Activated CD4-positive, alpha-beta T cell treated with anti-CD3 and anti-CD28 coated beads, Interleukin-2, Interleukin-4, amounts not matched to agents 100 ng/mL and 50 ng/mL, durations not matched to agents 16 hours and 8 hours (primary cell): ENCODE measurements around the gene DDX1.
"Not testable (repeated sequence)": the region's sequence is repeated elsewhere in the genome, so short reads cannot be mapped to it uniquely, and the experiment has no call there.

Experiments used
- DNase-seq: peaks from one replicate; pipeline ENCODE4 v3.0.0-alpha.2; 2020; ENCODE audit warnings: low spot score

The DDX1 gene

GRCh38 chr2:15591692-15592463 is at the start of gene DDX1:
Gene DDX1 (plus strand): TSS chr2:15591868. CDS start chr2:15591934, 66 bp downstream.
- peak; percentile 87 for DNase-seq

GRCh38 chr2:15542269-15542668 is 49.4 kb upstream of the DDX1 start:
- DNase-seq, result not testable (repeated sequence)

GRCh38 chr2:15543053-15543452 is 48.6 kb upstream of the DDX1 start:
- no peak for DNase-seq

GRCh38 chr2:15543541-15543940 is 48.1 kb upstream of the DDX1 start:
- no peak for DNase-seq

- DNase-seq, result no peak
These were observed 47.4 kb upstream of the DDX1 start for GRCh38 chr2:15544227-15544626.

- DNase-seq, result no peak
These were observed 45.2 kb upstream of the DDX1 start for GRCh38 chr2:15546297-15547098.

- DNase-seq, result no peak
These were observed 44.4 kb upstream of the DDX1 start for GRCh38 chr2:15547115-15547876.

- DNase-seq, result no peak
These were observed 42.7 kb upstream of the DDX1 start for GRCh38 chr2:15548974-15549373.

- DNase-seq, result no peak
These were observed 38.1 kb upstream of the DDX1 start for GRCh38 chr2:15553519-15553918.

- no peak for DNase-seq
These were observed 37.7 kb upstream of the DDX1 start for GRCh38 chr2:15553951-15554350.

GRCh38 chr2:15554525-15555218 is 37.0 kb upstream of the DDX1 start:
- DNase-seq, result no peak

- no peak for DNase-seq
These were observed 35.9 kb upstream of the DDX1 start for GRCh38 chr2:15555760-15556193.

- DNase-seq, result no peak
These were observed 35.2 kb upstream of the DDX1 start for GRCh38 chr2:15556311-15556930.

- DNase-seq, result no peak
These were observed 33.8 kb upstream of the DDX1 start for GRCh38 chr2:15557887-15558311.

- DNase-seq, result no peak
These were observed 32.1 kb upstream of the DDX1 start for GRCh38 chr2:15559379-15560139.

GRCh38 chr2:15560140-15560987 is 31.3 kb upstream of the DDX1 start:
- peak; percentile 11 for DNase-seq

- DNase-seq, result peak; percentile 89
These were observed 30.6 kb upstream of the DDX1 start, which contains the start of gene NBAS for GRCh38 chr2:15560988-15561573. Gene NBAS (minus strand): TSS chr2:15561334. CDS start chr2:15561304, 30 bp downstream.

- peak; percentile 17 for DNase-seq
These were observed 29.9 kb upstream of the DDX1 start for GRCh38 chr2:15561574-15562344.
